Natural killer cell treated with Interleukin-12 subunit alpha and Interleukin-12 subunit beta and Interleukin-15 and Interleukin-18, amount 100 ng/mL, for 72 hours (primary cell): ENCODE data around the gene RNU6-1. TPM values are rescaled to one million over a fixed set of nuclear protein-coding genes. Genes with fewer than 3 reads are reported as not detected.

ENCODE experiments used
- ATAC-seq, 2 donors: fragments of 150-1000 bp; cut with Tn5 transposase in 1 of 2; sonication (Bioruptor Pico), chemical (Tn5 transposase) in 1 of 2; 2 replicates each; pipeline ENCODE4 v1.10.0; 2021
- DNase-seq: peaks from one replicate; pipeline ENCODE4 v3.0.0; 2022; ENCODE audit warnings: low spot score
- H3K27ac Mint-ChIP-seq, 2 donors: 1 replicate in 1 of 2; 2 replicates in 1 of 2; pipeline ENCODE4 v1.8.0; 2022; ENCODE audit warnings: mixed read lengths in 2 of 2, mild to moderate bottlenecking in 1 of 2, moderate library complexity in 1 of 2
- H3K27me3 Mint-ChIP-seq, 2 donors: 1 replicate in 1 of 2; 2 replicates in 1 of 2; pipeline ENCODE4 v1.8.0; 2022; ENCODE audit warnings: mixed read lengths in 2 of 2
- H3K36me3 Mint-ChIP-seq: one replicate; pipeline ENCODE4 v1.8.0; 2022; ENCODE audit warnings: mixed read lengths
- H3K4me1 Mint-ChIP-seq, 2 donors: 1 replicate in 1 of 2; 2 replicates in 1 of 2; pipeline ENCODE4 v1.8.0; 2022; ENCODE audit warnings: low read depth in 2 of 2, mixed read lengths in 2 of 2, mild to moderate bottlenecking in 1 of 2
- H3K4me3 Mint-ChIP-seq: one replicate; pipeline ENCODE4 v1.8.0; 2022; ENCODE audit warnings: mixed read lengths
- H3K9me3 Mint-ChIP-seq: 2 replicates; pipeline ENCODE4 v1.8.0; 2022; ENCODE audit warnings: mixed read lengths
- total RNA-seq, 2 donors: library from RNA; stranded (reverse); gene quantifications; one replicate each; pipeline ENCODE4 v1.2.3, GENCODE V29; 2022

The RNU6-1 gene
- not detected for total RNA-seq

DNA sequence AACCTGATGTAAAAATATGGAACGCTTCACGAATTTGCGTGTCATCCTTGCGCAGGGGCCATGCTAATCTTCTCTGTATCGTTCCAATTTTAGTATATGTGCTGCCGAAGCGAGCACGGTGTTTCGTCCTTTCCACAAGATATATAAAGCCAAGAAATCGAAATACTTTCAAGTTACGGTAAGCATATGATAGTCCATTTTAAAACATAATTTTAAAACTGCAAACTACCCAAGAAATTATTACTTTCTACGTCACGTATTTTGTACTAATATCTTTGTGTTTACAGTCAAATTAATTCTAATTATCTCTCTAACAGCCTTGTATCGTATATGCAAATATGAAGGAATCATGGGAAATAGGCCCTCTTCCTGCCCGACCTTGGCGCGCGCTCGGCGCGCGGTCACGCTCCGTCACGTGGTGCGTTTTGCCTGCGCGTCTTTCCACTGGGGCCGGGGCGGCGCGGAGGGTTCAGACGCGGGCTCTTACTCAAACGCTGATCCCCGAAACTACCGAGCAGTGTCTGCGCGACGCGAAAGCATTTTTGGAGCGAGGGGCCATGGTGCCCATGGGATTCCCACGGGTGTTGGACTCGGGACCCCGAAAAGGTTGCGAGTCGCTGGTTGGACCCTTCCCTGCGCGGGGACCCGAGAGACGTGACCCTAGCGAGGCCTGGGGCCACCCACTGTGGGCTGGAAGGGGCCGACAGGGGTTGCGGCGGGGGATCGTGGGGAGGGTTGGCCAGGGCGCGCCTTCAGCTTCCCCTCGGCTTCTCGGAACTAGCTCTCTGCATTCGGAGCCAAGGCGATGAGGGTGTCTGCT lies at the start of gene RNU6-1:
Gene RNU6-1 (minus strand): TSS at position 117 of the 820 bp plus-strand sequence.
- H3K27me3 Mint-ChIP-seq, result peaks cover 2 to 5% of the 10 kb centered on the region in 2 donors
- peak within 1 kb of the TSS; percentile 91 for H3K4me3 Mint-ChIP-seq
- no peaks in the 10 kb centered on the region for H3K9me3 Mint-ChIP-seq
- peak; percentile 96 for ATAC-seq
- no peaks in the 10 kb centered on the region for H3K36me3 Mint-ChIP-seq
- peak within 1 kb of the TSS; percentile 94 to 99 for H3K27ac Mint-ChIP-seq
- peak; percentile 95 for DNase-seq
- peaks cover 21 to 28% of the 10 kb centered on the region in 2 donors for H3K4me1 Mint-ChIP-seq

DNA sequence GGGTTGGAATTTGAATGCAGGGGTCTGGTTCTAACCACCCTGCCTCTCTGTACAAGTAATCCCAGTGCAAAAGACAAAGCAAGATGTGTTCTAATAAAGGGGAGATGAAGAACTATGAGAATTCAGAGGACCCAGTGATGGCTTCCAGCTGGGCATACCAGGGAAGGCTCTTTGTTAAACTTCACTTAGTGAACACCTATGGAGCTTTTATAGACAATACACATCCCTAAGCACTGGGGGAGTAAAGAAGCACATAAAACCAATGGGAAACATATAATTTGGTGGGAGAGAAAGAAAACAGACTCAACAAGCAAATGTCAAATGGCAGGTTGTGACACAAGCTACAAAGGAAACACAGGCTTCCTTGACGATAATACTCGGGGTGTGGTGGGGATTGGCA lies 47.9 kb upstream of the RNU6-1 start:
- H3K27ac Mint-ChIP-seq, result no peak overlapping the region
- ATAC-seq (no peak), DNase-seq (no peak)
- H3K4me3 Mint-ChIP-seq, result no peak overlapping the region
- H3K9me3 Mint-ChIP-seq, result no peaks in the 10 kb centered on the region
- H3K4me1 Mint-ChIP-seq, result peaks cover 5 to 6% of the 10 kb centered on the region in 2 donors
- peaks cover 36 to 45% of the 10 kb centered on the region in 2 donors for H3K27me3 Mint-ChIP-seq
- H3K36me3 Mint-ChIP-seq, result no peaks in the 10 kb centered on the region

DNA sequence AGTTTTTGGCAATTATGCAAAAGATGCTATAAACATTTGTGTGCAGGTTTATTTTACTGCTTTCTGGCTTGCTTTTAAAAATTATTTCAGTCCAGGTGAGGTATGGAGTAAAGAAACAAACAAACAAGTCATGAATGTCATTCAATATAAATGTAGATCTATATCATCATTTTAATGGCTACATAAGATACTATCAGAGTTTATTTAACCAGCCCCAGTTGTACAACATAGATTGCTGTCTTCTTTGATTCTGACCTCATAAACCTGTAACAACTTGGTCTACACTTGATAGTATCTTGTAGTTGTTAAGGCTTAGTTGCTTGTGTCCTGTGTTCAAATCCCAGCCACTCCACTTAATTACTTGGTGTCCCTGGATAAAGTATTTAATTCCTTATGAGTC lies 46.0 kb upstream of the RNU6-1 start:
- Mint-ChIP-seq H3K27me3 (peaks cover 36 to 42% of the 10 kb centered on the region in 2 donors), H3K27ac (no peak overlapping the region), H3K9me3 (no peaks in the 10 kb centered on the region), H3K36me3 (no peaks in the 10 kb centered on the region), H3K4me3 (peak overlapping the region; percentile 28), H3K4me1 (peaks cover 10 to 11% of the 10 kb centered on the region in 2 donors)
- DNase-seq, result no peak
- ATAC-seq, result no peak

DNA sequence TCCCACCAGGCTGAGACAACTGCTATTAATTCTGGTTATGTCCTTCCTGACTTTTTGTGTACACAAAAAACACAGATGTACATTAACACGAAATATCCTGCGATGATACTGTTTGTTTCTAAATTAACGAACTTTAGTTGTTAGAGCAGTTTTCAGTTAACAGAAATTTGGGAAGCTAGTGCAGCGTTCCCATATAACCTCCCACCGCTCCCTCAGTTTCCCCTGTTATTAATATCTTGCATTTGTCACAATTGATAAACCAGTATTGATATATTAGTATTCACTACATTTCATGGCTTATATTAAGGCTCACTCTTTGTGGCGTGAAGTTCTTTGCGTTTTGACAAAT lies 45.3 kb upstream of the RNU6-1 start:
- ATAC-seq (no peak), DNase-seq (no peak)
- Mint-ChIP-seq H3K27me3 (peaks cover 35 to 38% of the 10 kb centered on the region in 2 donors), H3K4me3 (peak overlapping the region; percentile 28), H3K36me3 (no peaks in the 10 kb centered on the region), H3K4me1 (peaks cover 10 to 11% of the 10 kb centered on the region in 2 donors), H3K9me3 (no peaks in the 10 kb centered on the region), H3K27ac (no peak overlapping the region)

DNA sequence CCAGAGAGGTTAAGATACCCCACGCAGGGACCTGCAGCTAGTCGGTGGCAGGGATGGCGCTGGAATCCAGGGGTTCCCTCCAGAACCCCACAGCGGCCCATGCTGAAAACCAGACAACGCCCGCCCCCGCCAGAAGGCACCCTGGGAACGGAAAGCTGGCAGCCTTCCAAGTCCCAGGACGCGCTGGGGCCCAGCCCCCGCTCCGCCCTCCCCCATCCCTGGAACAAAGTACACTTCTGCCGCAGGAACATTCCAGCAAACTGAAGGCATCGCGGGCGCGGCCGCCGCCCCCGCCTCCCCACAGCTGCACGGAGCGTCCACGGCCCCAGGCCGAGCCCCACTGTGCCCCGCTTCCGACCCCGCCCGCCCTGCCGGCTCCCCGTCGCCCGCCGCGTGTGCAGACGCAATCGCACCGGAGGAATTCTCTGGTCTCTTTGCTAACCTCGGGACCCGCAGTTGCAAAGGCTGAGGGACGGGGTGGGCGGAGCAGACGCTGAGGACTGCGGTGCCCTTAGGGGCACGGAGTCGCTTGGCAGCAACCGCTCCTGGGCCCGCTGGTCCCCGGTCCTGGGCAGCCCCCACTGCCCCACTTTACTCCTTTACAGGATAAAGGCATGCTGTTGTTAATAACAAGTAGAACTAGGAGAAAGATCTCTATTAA lies 44.8 kb upstream of the RNU6-1 start:
- Mint-ChIP-seq H3K27me3 (peaks cover 31 to 33% of the 10 kb centered on the region in 2 donors), H3K27ac (no peak overlapping the region), H3K4me3 (peak overlapping the region; percentile 28), H3K36me3 (no peaks in the 10 kb centered on the region), H3K9me3 (no peaks in the 10 kb centered on the region), H3K4me1 (peaks cover 10 to 11% of the 10 kb centered on the region in 2 donors)
- DNase-seq, result peak; percentile 64
- ATAC-seq, result peak; percentile 72 to 75

DNA sequence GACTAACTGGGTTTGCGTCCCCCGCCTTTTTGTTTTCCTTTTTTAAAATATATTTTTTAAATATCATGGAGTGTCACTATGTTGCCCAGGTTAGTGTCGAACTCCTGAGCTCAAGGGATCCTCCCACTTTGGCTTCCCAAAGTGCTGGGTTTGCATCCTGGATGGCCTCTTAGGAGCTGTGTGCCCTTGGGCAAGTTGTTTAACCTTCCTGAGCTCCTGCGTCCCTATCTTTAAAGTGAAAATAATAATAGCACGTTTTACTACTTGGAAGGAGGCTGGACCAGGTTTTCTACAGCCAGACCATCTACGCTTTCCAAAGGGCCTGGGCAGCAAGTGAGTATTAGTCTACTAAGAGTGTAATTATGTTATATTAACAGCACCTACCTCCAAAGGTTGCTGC lies 44.2 kb upstream of the RNU6-1 start:
- DNase-seq (no peak), ATAC-seq (no peak)
- no peak overlapping the region for H3K4me3 Mint-ChIP-seq
- no peak overlapping the region for H3K27ac Mint-ChIP-seq
- H3K9me3 Mint-ChIP-seq, result no peaks in the 10 kb centered on the region
- peaks cover 10 to 11% of the 10 kb centered on the region in 2 donors for H3K4me1 Mint-ChIP-seq
- peaks cover 28 to 29% of the 10 kb centered on the region in 2 donors for H3K27me3 Mint-ChIP-seq
- no peaks in the 10 kb centered on the region for H3K36me3 Mint-ChIP-seq

DNA sequence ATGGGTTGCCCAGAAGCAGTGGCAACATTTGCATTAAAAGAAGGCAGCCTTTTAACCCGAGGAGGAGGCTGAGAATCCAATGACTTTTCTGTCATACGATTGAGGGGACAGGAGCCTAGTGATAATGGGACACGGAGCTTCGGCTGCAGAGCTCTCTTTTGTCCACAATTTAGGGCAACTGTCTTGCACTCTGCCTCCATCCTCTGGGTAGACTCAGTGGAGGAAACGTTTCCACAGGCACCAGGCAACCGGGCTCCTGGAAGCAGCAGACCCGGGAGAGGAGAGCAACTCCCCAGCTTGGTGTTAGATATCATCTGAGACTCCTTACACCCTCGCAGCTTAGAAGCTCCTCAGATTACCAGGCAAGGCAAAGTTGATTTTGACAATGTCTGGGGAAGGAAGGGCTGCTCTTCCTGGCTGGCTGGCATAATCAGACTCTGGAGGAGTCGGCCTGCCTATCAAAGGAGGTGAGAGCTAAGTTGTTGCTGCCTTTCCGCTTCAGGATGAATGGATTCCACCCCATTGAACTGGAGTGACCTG lies 43.5 kb upstream of the RNU6-1 start:
- no peak for ATAC-seq
- Mint-ChIP-seq H3K4me3 (no peak overlapping the region), H3K9me3 (no peaks in the 10 kb centered on the region)

DNA sequence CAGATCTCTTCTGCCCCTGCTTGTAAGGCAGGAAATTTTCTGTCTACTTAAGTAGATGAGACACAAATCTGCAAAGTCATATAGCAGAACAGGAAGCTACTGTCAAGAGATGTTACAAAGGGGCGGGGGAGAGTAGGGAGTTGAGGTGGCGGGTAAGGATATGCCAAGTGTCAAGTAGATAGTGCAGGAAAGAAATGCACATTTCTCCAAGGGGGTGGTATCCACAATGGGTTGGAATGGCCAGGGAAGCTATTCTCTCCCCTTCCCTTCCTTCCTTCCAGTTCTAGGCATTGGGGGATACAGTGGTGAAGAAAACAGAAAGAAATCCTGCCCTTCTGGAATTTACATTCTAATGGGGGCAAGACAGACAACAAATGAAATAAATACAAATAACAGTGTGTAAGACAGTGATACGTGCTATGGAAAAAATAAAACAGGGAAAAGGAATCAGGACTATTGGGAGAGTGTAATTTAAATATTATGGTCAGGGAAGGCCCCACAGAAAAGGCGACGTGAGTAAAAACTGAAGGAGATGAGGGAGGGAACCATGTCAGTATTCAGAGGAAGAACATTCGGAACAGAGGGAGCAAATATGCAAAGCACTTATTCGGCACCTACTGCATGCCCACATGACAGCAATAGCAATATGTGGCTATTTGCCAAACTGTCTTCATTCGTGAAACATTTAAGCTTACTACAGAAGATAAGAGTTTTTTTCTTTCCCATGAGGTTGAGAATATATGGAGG lies 42.8 kb upstream of the RNU6-1 start:
- Mint-ChIP-seq H3K36me3 (no peaks in the 10 kb centered on the region), H3K9me3 (no peaks in the 10 kb centered on the region), H3K27me3 (peaks cover 22 to 23% of the 10 kb centered on the region in 2 donors), H3K4me3 (no peak overlapping the region), H3K4me1 (peaks cover 10 to 11% of the 10 kb centered on the region in 2 donors), H3K27ac (no peak overlapping the region)
- peak in 1 of 2 donors; percentile 34 for ATAC-seq
- DNase-seq, result no peak

More for the DNA sequence above, 43.5 kb upstream of the RNU6-1 start:
- Mint-ChIP-seq H3K27me3 (peaks cover 26 to 29% of the 10 kb centered on the region in 2 donors), H3K27ac (no peak overlapping the region), H3K4me1 (peaks cover 10 to 11% of the 10 kb centered on the region in 2 donors), H3K36me3 (no peaks in the 10 kb centered on the region)
- no peak for DNase-seq

DNA sequence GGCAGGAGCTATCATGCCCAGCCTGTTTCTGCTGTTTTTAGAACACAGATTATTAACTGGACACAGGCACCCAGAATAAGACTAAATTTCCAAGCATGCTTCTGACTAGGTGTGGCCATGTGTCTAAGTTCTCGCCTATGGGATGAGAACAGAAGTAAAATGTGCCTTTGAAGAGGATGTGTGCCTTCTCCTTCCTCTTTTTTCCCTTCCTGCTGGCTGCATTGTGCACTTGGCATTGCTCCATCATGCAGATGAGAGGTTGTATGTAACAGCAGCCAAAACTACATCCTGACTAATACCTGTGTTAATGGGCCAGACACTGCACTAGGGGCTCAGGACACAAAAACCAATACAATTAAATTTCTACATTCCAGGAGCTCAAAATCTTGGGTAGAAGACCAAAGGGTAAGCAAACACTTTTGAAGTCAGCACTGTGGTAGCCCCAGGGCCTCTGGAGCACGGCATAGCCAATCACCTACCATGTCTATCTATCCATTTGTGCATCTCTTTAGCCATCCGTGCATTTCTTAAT lies 40.9 kb upstream of the RNU6-1 start:
- Mint-ChIP-seq H3K4me3 (no peak overlapping the region), H3K4me1 (peaks cover 10 to 11% of the 10 kb centered on the region in 2 donors), H3K9me3 (no peaks in the 10 kb centered on the region), H3K27me3 (peaks cover 18 to 25% of the 10 kb centered on the region in 2 donors), H3K36me3 (no peaks in the 10 kb centered on the region), H3K27ac (no peak overlapping the region)
- DNase-seq (no peak), ATAC-seq (no peak)

DNA sequence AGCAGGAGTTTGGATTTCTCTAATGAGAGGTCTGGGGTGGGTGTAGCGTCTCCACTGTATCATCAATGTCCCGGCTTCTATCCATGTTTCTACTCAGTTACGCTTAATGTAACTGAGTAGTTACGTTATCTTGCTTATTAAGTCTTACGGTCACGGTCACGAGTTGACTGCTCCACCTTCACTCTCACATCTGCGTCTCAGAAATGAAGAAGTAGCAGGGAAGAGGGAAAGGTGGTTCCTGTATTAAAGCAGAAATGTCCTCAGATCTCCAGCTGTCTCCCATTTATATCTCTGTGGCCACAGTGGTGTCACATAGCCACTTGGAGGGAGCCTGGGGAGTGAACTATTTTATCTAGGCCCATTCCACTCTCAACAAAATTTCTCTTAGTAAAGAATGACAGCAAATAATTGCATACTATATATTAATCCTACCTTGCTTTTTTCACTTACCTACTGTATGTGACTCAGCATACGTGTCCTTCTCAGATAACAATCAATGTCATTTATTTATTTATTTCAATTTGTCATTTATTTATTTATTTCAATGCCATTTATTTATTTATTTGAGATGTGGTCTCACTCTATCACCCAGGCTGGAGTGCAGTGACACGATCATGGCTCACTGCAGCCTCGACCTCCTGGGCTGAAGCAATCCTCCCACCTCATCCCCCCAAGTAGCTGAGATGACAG lies 39.7 kb upstream of the RNU6-1 start:
- H3K4me3 Mint-ChIP-seq, result no peak overlapping the region
- H3K4me1 Mint-ChIP-seq, result peaks cover 4 to 7% of the 10 kb centered on the region in 2 donors
- peaks cover 14 to 23% of the 10 kb centered on the region in 2 donors for H3K27me3 Mint-ChIP-seq
- no peaks in the 10 kb centered on the region for H3K9me3 Mint-ChIP-seq
- DNase-seq (no peak), ATAC-seq (no peak)
- H3K27ac Mint-ChIP-seq, result no peak overlapping the region
- H3K36me3 Mint-ChIP-seq, result no peaks in the 10 kb centered on the region

DNA sequence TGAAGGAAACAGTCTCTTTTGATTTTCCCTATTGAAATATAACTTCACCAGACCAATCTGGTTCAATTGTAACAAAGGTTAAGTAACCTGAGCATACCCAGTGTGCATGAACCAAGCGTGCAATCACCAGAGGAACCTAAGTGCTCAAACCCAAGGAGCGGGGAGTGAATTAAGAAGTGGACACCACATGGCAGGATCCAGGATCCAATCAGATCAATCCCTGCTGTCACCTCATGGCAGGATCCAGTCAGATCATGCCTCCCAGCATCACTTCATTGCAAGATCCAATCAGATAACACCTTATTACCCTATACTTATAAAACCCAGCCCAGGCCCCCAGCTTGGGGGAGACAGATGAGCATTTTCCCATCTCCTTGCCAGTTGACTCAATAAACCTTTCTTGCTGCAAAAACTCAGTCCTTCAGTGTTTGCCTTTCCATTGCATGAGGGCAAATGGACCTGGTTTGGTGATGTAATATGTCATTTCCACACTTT lies 38.9 kb upstream of the RNU6-1 start:
- peaks cover 4 to 7% of the 10 kb centered on the region in 2 donors for H3K4me1 Mint-ChIP-seq

DNA sequence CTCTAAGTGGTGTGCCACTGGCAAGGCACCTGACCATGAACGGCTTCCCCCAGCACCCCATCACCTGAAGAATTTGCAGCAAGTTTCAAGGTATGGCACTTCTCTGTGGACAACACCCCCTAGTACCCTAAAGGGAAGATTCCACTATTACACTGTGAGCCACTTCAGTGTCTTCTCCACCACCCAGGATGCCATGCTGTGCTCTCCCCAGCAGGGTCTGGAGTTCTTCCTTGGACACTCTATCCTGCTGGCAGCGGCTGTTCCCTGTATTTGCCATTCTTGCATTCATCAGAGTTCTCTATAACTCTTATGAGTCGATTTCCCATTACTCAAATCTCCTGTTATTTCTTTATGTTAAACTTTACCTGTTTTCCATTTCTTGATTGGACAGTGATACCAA lies 33.9 kb upstream of the RNU6-1 start:
- ATAC-seq (no peak), DNase-seq (no peak)
- no peak overlapping the region for H3K4me3 Mint-ChIP-seq
- peaks cover 19 to 42% of the 10 kb centered on the region in 2 donors for H3K27me3 Mint-ChIP-seq
- no peaks in the 10 kb centered on the region for H3K9me3 Mint-ChIP-seq
- no peak overlapping the region for H3K27ac Mint-ChIP-seq
- H3K36me3 Mint-ChIP-seq, result peaks cover 5% of the 10 kb centered on the region
- H3K4me1 Mint-ChIP-seq, result no peaks in the 10 kb centered on the region

More for the DNA sequence above, 38.9 kb upstream of the RNU6-1 start:
- Mint-ChIP-seq H3K36me3 (peaks cover 2% of the 10 kb centered on the region), H3K27ac (no peak overlapping the region), H3K9me3 (no peaks in the 10 kb centered on the region), H3K4me3 (no peak overlapping the region), H3K27me3 (peaks cover 22 to 26% of the 10 kb centered on the region in 2 donors)
- no peak for ATAC-seq
- no peak for DNase-seq
